ENCODE results near the gene MT1A.
A peak's percentile ranks its signal among the peaks of the same experiment; 100 is the strongest.
"Not testable (repeated sequence)": the region's sequence is repeated elsewhere in the genome, so short reads cannot be mapped to it uniquely, and the experiment has no call there.

The MT1A gene

GRCh38 chr16:56653218-56653617, 14.8 kb downstream of the MT1A start:
- no peak for DNase-seq (ENCODE audit: low read depth)
- H3K4me3 ChIP-seq (ENCODE audit: low read depth, low read length): no peak overlapping the region
- TF ChIP-seq MYC (IDR thresholded peaks at IDR 0.05; ENCODE audit: low read depth, low read length) (no peak), POLR2A (IDR thresholded peaks at IDR 0.05; ENCODE audit: extremely low read depth, insufficient read length) (no peak), CTCF (IDR thresholded peaks at IDR 0.05; ENCODE audit: low read depth, low read length) (no peak), MAX (IDR thresholded peaks at IDR 0.05; ENCODE audit: low read depth, low read length) (no peak)

- H3K4me3 ChIP-seq (ENCODE audit: low read depth, low read length): peak within 1 kb of the TSS; percentile 86
- TF ChIP-seq POLR2A (IDR thresholded peaks at IDR 0.05; ENCODE audit: extremely low read depth, insufficient read length) (peak; percentile 24), CTCF (IDR thresholded peaks at IDR 0.05; ENCODE audit: low read depth, low read length) (no peak), MAX (IDR thresholded peaks at IDR 0.05; ENCODE audit: low read depth, low read length) (no peak), MYC (IDR thresholded peaks at IDR 0.05; ENCODE audit: low read depth, low read length) (no peak)
- DNase-seq (ENCODE audit: low read depth): peak; percentile 90
Measured at GRCh38 chr16:56657555-56658326, 19.3 kb downstream of the MT1A start, which contains the start of gene MT1F. Gene MT1F (plus strand): TSS chr16:56657959. CDS start chr16:56658059, 100 bp downstream.

- DNase-seq (ENCODE audit: low read depth): no peak
- peak overlapping the region; percentile 86 for H3K4me3 ChIP-seq (ENCODE audit: low read depth, low read length)
- TF ChIP-seq CTCF (IDR thresholded peaks at IDR 0.05; ENCODE audit: low read depth, low read length) (no peak), POLR2A (IDR thresholded peaks at IDR 0.05; ENCODE audit: extremely low read depth, insufficient read length) (no peak), MAX (IDR thresholded peaks at IDR 0.05; ENCODE audit: low read depth, low read length) (no peak), MYC (IDR thresholded peaks at IDR 0.05; ENCODE audit: low read depth, low read length) (no peak)
Measured at GRCh38 chr16:56658327-56658875, 19.9 kb downstream of the MT1A start.

GRCh38 chr16:56662357-56663354, 24.2 kb downstream of the MT1A start:
- no peak overlapping the region for H3K4me3 ChIP-seq (ENCODE audit: low read depth, low read length)
- no peak for TF ChIP-seq POLR2A (IDR thresholded peaks at IDR 0.05; ENCODE audit: extremely low read depth, insufficient read length)
- DNase-seq (ENCODE audit: low read depth): no peak

GRCh38 chr16:56664506-56664905, 26.0 kb downstream of the MT1A start:
- no peak for TF ChIP-seq MYC (IDR thresholded peaks at IDR 0.05; ENCODE audit: low read depth, low read length)
- no peak for TF ChIP-seq MAX (IDR thresholded peaks at IDR 0.05; ENCODE audit: low read depth, low read length)
- TF ChIP-seq CTCF (IDR thresholded peaks at IDR 0.05; ENCODE audit: low read depth, low read length): no peak
- TF ChIP-seq POLR2A (IDR thresholded peaks at IDR 0.05; ENCODE audit: extremely low read depth, insufficient read length): no peak
- no peak overlapping the region for H3K4me3 ChIP-seq (ENCODE audit: low read depth, low read length)
- DNase-seq (ENCODE audit: low read depth): no peak

GRCh38 chr16:56665286-56666261, 27.1 kb downstream of the MT1A start:
- H3K4me3 ChIP-seq (ENCODE audit: low read depth, low read length); DNase-seq (ENCODE audit: low read depth): not testable (repeated sequence)
